Fibroblast of lung (primary cell): Measurements from ENCODE around the gene FSTL1. TPM values are rescaled to one million over a fixed set of nuclear protein-coding genes. Genes with fewer than 3 reads are reported as not detected.

Experiments used
- DNase-seq, 2 donors: peaks; one replicate each; pipeline versions ENCODE4 v3.0.0 to v3.0.0-alpha.2; 2010; ENCODE audit warnings: low read depth in 2 of 2
- H2AFZ ChIP-seq: 2 replicates; pipeline ENCODE4 v1.5.1; 2012; ENCODE audit warnings: low read length, control low read depth, inconsistent platforms
- H3K27ac ChIP-seq: 2 replicates; pipeline ENCODE4 v1.5.1; 2011; ENCODE audit warnings: low read length, control low read depth; ENCODE audit not compliant: insufficient read depth
- H3K27me3 ChIP-seq: 2 replicates; pipeline ENCODE4 v1.5.1; 2011; ENCODE audit warnings: mild to moderate bottlenecking, low read length; ENCODE audit not compliant: control insufficient read depth, insufficient read depth
- H3K36me3 ChIP-seq: 2 replicates; pipeline ENCODE4 v1.5.1; 2011; ENCODE audit warnings: low read length; ENCODE audit not compliant: control insufficient read depth, insufficient read depth
- H3K4me1 ChIP-seq: 2 replicates; pipeline ENCODE4 v1.5.1; 2011; ENCODE audit warnings: low read length; ENCODE audit not compliant: control insufficient read depth, insufficient read depth; ENCODE audit errors: extremely low read depth
- H3K4me2 ChIP-seq: 2 replicates; pipeline ENCODE4 v1.5.1; 2011; ENCODE audit warnings: low read length, control low read depth; ENCODE audit not compliant: insufficient read depth; ENCODE audit errors: extremely low read depth
- H3K4me3 ChIP-seq, 4 experiments: fragments of 200-600 bp in 1 of 4; sonication (generic) in 1 of 4; replicated peaks in 1 of 4; 2 replicates each; pipeline ENCODE4 v1.5.1; 2011 to 2016; ENCODE audit warnings: low read length in 4 of 4, low read depth in 3 of 4, mild to moderate bottlenecking in 3 of 4, control low read depth in 2 of 4, inconsistent platforms in 1 of 4, mixed read lengths in 1 of 4; ENCODE audit not compliant: insufficient read depth in 1 of 4; ENCODE audit errors: control extremely low read depth in 1 of 4
- H3K79me2 ChIP-seq: 2 replicates; pipeline ENCODE4 v1.5.1; 2012; ENCODE audit warnings: mild to moderate bottlenecking, low read length, inconsistent platforms; ENCODE audit not compliant: control insufficient read depth, insufficient read depth
- H3K9ac ChIP-seq: 2 replicates; pipeline ENCODE4 v1.5.1; 2011; ENCODE audit warnings: mild to moderate bottlenecking, low read length, control low read depth; ENCODE audit not compliant: insufficient read depth
- H3K9me3 ChIP-seq: 2 replicates; pipeline ENCODE4 v1.5.1; 2012; ENCODE audit warnings: low read depth, low read length; ENCODE audit not compliant: control insufficient read depth, insufficient read depth
- H4K20me1 ChIP-seq: 2 replicates; pipeline ENCODE4 v1.5.1; 2011; ENCODE audit warnings: low read length; ENCODE audit not compliant: control insufficient read depth, insufficient read depth; ENCODE audit errors: extremely low read depth
- CTCF ChIP-seq, 2 donors: IDR thresholded peaks in 1 of 2; conservative IDR thresholded peaks in 1 of 2; 1 replicate in 1 of 2; 2 replicates in 1 of 2; pipeline ENCODE4 v1.5.1; 2011 to 2012; ENCODE audit warnings: low read length in 2 of 2, control low read depth in 1 of 2, inconsistent platforms in 1 of 2, low read depth in 1 of 2, mild to moderate bottlenecking in 1 of 2
- EZH2 ChIP-seq: IDR thresholded peaks from 2 replicates; pipeline ENCODE4 v1.5.1; 2012; ENCODE audit warnings: low read length, control low read depth, mild to moderate bottlenecking; ENCODE audit errors: missing control alignments
- polyA plus RNA-seq, 2 donors: library from polyadenylated mRNA; depleted of rRNA in 1 of 2; stranded (reverse) in 1 of 2; unstranded in 1 of 2; fragments of >200 nt; gene quantifications; 2 replicates each; pipeline ENCODE4 v1.2.1, GENCODE V29; 2011 to 2012; ENCODE audit warnings: missing spikeins in 1 of 2
- total RNA-seq: library from RNA; depleted of rRNA; stranded (reverse); fragments of >200 nt; gene quantifications from 2 replicates; pipeline ENCODE4 v1.2.1, GENCODE V29; 2014

The FSTL1 gene
- total and polyA plus RNA-seq, 2 donors (not counting 1 experiment from before 2014, with no cell fraction given), result 309 to 1,500 TPM

- Histone ChIP-seq H4K20me1 (no peaks in the 10 kb centered on the region), H3K27me3 (no peaks in the 10 kb centered on the region), H3K4me1 (no peaks in the 10 kb centered on the region), H3K27ac (no peak overlapping the region), H3K36me3 (no peaks in the 10 kb centered on the region), H3K9ac (no peak overlapping the region), H2AFZ (no peak overlapping the region), H3K79me2 (peaks cover 73% of the 10 kb centered on the region), H3K9me3 (no peaks in the 10 kb centered on the region), H3K4me2 (peak overlapping the region; percentile 23), H3K4me3 (no peak overlapping the region)
- TF ChIP-seq EZH2 (no peak), CTCF (conservative IDR thresholded peaks at IDR 0.05 in 1 of 2, IDR thresholded peaks at IDR 0.05 in 1 of 2; ENCODE audit: low read depth in 1 of 2, low read length in 2 of 2) (no peak)
- peak; percentile 6 to 65 for DNase-seq
These were observed 106.4 kb downstream of the FSTL1 start for GRCh38 chr3:120344349-120344748.

Other genes starting within 250 kb of the FSTL1 start
- under 0.01 and 0.33 TPM in 2 replicates for gene GPR156, start 165.8 kb downstream of the FSTL1 start, total RNA-seq
- 0.42 and 0.45 TPM in 2 replicates for gene GPR156, start 165.8 kb downstream of the FSTL1 start, polyA plus RNA-seq
- gene LRRC58, start 101.6 kb downstream of the FSTL1 start, total RNA-seq, result 19.8 and 21.1 TPM in 2 replicates
- 19.5 and 21.7 TPM in 2 replicates for gene LRRC58, start 101.6 kb downstream of the FSTL1 start, polyA plus RNA-seq
- 24.9 and 26.9 TPM in 2 replicates for gene NDUFB4, start 145.3 kb upstream of the FSTL1 start, total RNA-seq
- 178 and 185 TPM in 2 replicates for gene NDUFB4, start 145.3 kb upstream of the FSTL1 start, polyA plus RNA-seq
- gene HGD, start 231.2 kb upstream of the FSTL1 start, total RNA-seq, result under 0.01 TPM in 1 of 2 replicates, not detected in the other
- 0.18 TPM in 1 of 2 replicates, not detected in the other for gene HGD, start 231.2 kb upstream of the FSTL1 start, polyA plus RNA-seq